ENCODE data around the gene ATG12. TPM values are rescaled to one million over a fixed set of nuclear protein-coding genes. Genes with fewer than 3 reads are reported as not detected.

The ATG12 gene
- total RNA-seq, 6 experiments from 2014 or later = 18.4 to 32.4 (median 21.8) TPM

DNA sequence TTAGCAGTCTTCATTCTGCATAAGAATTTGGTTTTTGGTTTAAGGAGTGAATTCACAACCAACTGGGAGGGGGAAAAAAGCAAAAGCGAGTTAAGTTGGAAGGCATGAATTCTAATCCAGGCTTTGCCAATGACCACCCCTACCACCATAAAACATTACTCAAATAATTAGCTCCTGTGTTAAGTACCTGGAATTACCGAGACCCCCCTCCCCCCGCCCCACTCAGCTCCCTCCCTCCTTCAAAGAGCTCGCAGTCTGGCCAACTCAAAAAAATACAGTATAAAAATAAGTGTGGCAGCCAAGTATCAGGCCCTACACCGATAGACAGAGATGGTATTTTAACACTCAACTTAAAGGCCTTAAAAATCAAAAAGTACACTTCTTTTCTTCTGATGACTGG lies 492 bp downstream of the ATG12 start:
- H3K27ac ChIP-seq = peak overlapping the region; percentile 91 to 94 (median 93)
- TF ChIP-seq POLR2A (IDR thresholded peaks at IDR 0.05) = no peak
- TF ChIP-seq, protein P1, sequence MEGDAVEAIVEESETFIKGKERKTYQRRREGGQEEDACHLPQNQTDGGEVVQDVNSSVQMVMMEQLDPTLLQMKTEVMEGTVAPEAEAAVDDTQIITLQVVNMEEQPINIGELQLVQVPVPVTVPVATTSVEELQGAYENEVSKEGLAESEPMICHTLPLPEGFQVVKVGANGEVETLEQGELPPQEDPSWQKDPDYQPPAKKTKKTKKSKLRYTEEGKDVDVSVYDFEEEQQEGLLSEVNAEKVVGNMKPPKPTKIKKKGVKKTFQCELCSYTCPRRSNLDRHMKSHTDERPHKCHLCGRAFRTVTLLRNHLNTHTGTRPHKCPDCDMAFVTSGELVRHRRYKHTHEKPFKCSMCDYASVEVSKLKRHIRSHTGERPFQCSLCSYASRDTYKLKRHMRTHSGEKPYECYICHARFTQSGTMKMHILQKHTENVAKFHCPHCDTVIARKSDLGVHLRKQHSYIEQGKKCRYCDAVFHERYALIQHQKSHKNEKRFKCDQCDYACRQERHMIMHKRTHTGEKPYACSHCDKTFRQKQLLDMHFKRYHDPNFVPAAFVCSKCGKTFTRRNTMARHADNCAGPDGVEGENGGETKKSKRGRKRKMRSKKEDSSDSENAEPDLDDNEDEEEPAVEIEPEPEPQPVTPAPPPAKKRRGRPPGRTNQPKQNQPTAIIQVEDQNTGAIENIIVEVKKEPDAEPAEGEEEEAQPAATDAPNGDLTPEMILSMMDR (IDR thresholded peaks at IDR 0.05) = no peak
- intact Hi-C loops (cut with DNase I) = no loop called here
- H3K4me1 ChIP-seq = peaks cover 0 to 45% (median 6%) of the 10 kb centered on the region in 4 donors
- 2% methylated on average over 5 of the region's 5 CpGs for WGBS (ENCODE audit: insufficient coverage, low coverage, low lambda C conversion rate, missing lambda C conversion rate)
- H3K9me3 ChIP-seq = no peaks in the 10 kb centered on the region
- no peaks in the 10 kb centered on the region for H3K27me3 ChIP-seq
- ATAC-seq (no peak), DNase-seq (no peak)
- peak overlapping the region; percentile 79 to 91 (median 90) for H3K4me3 ChIP-seq
- H3K36me3 ChIP-seq = peaks cover 2 to 17% (median 9%) of the 10 kb centered on the region in 4 donors

DNA sequence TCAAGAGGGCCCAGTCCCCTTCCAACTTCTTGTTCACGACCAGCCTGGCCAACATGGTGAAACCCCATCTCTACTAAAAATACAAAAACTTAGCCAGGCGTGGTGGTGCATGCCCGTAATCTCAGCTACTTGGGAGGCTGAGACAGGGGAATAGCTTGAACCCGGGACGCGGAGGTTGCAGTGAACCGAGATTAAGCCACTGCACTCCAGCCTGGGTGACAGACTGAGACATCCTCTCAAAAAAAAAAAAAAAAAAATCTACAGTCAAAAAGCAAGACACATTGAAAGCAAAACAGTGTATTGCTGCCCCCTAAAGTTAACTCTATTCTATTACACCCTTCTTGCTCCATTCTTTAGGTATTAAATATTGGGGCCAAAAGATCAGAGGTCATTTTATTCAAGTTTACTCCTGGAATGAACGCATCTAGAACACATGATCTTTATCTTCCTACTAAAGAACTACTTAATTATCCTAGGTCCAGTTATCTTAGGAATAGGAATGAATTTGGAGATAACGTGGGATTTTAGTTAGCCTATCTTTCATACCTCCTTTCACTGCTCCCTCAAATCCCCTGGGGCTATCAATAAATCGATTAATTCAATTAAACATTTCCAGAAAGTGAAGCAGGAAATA lies 2.4 kb downstream of the ATG12 start:
- 12% methylated on average over 10 of the region's 10 CpGs for WGBS (ENCODE audit: insufficient coverage, low coverage, low lambda C conversion rate, missing lambda C conversion rate)
- no peak for DNase-seq
- ATAC-seq = peak; percentile 50 to 58 (median 53)

DNA sequence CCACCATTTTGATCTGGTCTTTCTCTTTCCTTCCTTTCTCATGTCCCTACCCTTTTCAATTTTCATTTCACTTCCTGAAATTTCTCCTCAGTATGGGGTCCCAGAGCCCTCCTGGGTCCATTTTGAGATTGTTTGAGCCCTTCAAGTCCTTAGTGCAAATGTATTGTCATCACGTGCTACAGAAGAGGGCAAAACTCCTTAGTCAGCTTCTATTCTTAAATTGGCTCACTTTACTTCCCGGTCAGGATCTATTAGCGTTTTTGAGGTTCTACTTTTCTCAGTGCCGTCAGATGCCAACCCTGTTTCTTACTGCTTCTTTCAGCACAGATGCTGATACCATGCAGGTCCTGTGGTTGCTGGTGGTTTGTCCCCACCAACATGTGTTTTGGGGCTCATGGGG lies 5.9 kb downstream of the ATG12 start:
- ATAC-seq = no peak
- Histone ChIP-seq H3K36me3 (peaks cover 4 to 36% (median 16%) of the 10 kb centered on the region in 4 donors), H3K4me1 (peaks cover 0 to 29% (median 12%) of the 10 kb centered on the region in 4 donors), H3K27ac (no peak overlapping the region), H3K4me3 (no peak overlapping the region), H3K27me3 (no peaks in the 10 kb centered on the region), H3K9me3 (no peaks in the 10 kb centered on the region)
- no peak for DNase-seq
- intact Hi-C loops (cut with DNase I) = loop anchor here in 1 of 2 donors (10.0 kb wide), 1 partner anchor 211 kb away; the partner anchor contains the start of gene TMED7
- WGBS (ENCODE audit: insufficient coverage, low coverage, low lambda C conversion rate, missing lambda C conversion rate) = 74% methylated on average over 3 of the region's 4 CpGs
- TF ChIP-seq POLR2A (IDR thresholded peaks at IDR 0.05) = no peak
- TF ChIP-seq, protein P1 (IDR thresholded peaks at IDR 0.05) = no peak

More for the DNA sequence above, 2.4 kb downstream of the ATG12 start:
- intact Hi-C loops (cut with DNase I) = loop anchor here in 1 of 2 donors (10.0 kb wide), 1 partner anchor 214 kb away; the partner anchor contains the start of gene TMED7
- no peak for TF ChIP-seq POLR2A (IDR thresholded peaks at IDR 0.05)
- TF ChIP-seq, protein P1 (IDR thresholded peaks at IDR 0.05) = peak; percentile 55 to 69 (median 62)
- Histone ChIP-seq H3K4me3 (peak overlapping the region; percentile 4 to 79 (median 20)), H3K9me3 (no peaks in the 10 kb centered on the region), H3K27me3 (no peaks in the 10 kb centered on the region), H3K4me1 (peaks cover 0 to 33% (median 6%) of the 10 kb centered on the region in 4 donors), H3K27ac (peak overlapping the region in 2 of 3 donors; percentile 30 to 66), H3K36me3 (peaks cover 4 to 27% (median 10%) of the 10 kb centered on the region in 4 donors)

DNA sequence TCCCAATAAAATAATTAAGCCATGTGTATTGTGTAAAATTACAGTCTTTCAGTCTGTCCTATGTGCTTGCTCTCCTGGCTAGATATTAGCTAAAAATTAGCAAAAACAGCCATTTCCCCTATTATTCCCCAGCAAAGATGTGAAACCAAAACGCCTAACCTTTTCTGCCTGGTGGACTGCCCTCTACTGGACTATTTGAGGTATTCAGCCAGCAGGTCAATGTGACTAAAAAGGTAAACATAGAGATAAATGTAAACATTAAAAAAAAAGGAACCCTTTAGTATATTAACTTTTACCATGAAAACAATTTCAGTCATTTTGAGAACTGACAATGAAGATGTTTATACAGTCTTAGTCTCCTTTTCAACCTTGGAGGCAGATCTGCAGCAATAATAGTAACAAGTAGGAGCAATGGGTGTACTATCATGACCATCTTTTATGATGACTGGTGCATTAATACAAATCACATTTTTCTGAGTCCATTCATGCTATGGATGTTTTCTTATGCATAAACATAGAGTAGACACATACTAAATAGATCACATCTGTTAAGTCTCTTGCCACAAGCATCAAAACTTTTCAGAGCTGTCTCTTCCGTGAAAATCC lies 10.1 kb downstream of the ATG12 start:
- Histone ChIP-seq H3K36me3 (peaks cover 4 to 27% (median 12%) of the 10 kb centered on the region in 4 donors), H3K4me1 (peaks cover 0 to 22% (median 6%) of the 10 kb centered on the region in 4 donors), H3K27me3 (no peaks in the 10 kb centered on the region), H3K4me3 (no peak overlapping the region), H3K27ac (peak overlapping the region in 2 of 3 donors; percentile 16 to 71), H3K9me3 (no peaks in the 10 kb centered on the region)
- TF ChIP-seq POLR2A (IDR thresholded peaks at IDR 0.05) = no peak
- TF ChIP-seq, protein P1 (IDR thresholded peaks at IDR 0.05) = peak; percentile 84 to 89 (median 86)
- ATAC-seq (peak; percentile 87 to 95 (median 92)), DNase-seq (no peak)
- intact Hi-C loops (cut with DNase I) = loop anchor here in 1 of 2 donors (10.0 kb wide), 1 partner anchor 206 kb away; the partner anchor contains the start of gene TMED7
- WGBS (ENCODE audit: insufficient coverage, low coverage, low lambda C conversion rate, missing lambda C conversion rate) = 34% methylated on average over 2 of the region's 2 CpGs

All from right lobe of liver (tissue), 6 donors.